B cell (primary cell): ENCODE measurements around the gene VILL. TPM values are rescaled to one million over a fixed set of nuclear protein-coding genes. Genes with fewer than 3 reads are reported as not detected.
A peak's percentile ranks its signal among the peaks of the same experiment; 100 is the strongest.

Source experiments
- ATAC-seq: fragments of 200-7000 bp; cut with Tn5 transposase; one replicate; pipeline ENCODE4 v1.10.0; 2021; ENCODE audit warnings: low read depth, mild to moderate bottlenecking, moderate number of reproducible peaks, moderate library complexity
- CTCF ChIA-PET: fragments of 350-600 bp; sonication (Branson Sonifier 250); formaldehyde crosslinking; loops from one replicate; lab custom pipeline; 2021; ENCODE audit warnings: antibody characterized with exemption, inconsistent platforms; lab: Charles Lee
- POLR2A ChIA-PET: fragments of 350-600 bp; sonication (Branson Sonifier 250); formaldehyde crosslinking; loops from one replicate; lab custom pipeline; 2021; ENCODE audit warnings: antibody characterized with exemption; lab: Charles Lee
- DNase-seq: peaks from one replicate; pipeline ENCODE4 v3.0.0; 2013
- H2AFZ ChIP-seq: 2 replicates; pipeline ENCODE4 v1.6.1; 2012; ENCODE audit warnings: mild to moderate bottlenecking, low read depth, low read length; ENCODE audit not compliant: insufficient read depth, poor library complexity, severe bottlenecking
- H3K27ac ChIP-seq, 2 donors: 1 replicate in 1 of 2; 2 replicates in 1 of 2; pipeline ENCODE4 v1.5.1; 2012 to 2013; ENCODE audit warnings: low read length in 2 of 2, mild to moderate bottlenecking in 2 of 2, moderate library complexity in 1 of 2
- H3K27me3 ChIP-seq, 4 experiments: fragments of 200-600 bp in 1 of 4; sonication (generic) in 1 of 4; replicated peaks in 1 of 4; 1 replicate in 2 of 4; 2 replicates in 2 of 4; pipeline versions ENCODE4 v1.6.1 to v1.7.0; 2013 to 2016; ENCODE audit warnings: low read length in 3 of 4, mild to moderate bottlenecking in 2 of 4, mixed read lengths in 1 of 4, moderate library complexity in 1 of 4; ENCODE audit not compliant: insufficient read depth in 4 of 4, control insufficient read depth in 3 of 4; ENCODE audit errors: control extremely low read depth in 1 of 4
- H3K36me3 ChIP-seq, 2 experiments: replicated peaks in 1 of 2; 1 replicate in 1 of 2; 2 replicates in 1 of 2; pipeline versions ENCODE4 v1.6.1 to v1.7.1; 2013; ENCODE audit warnings: low read length in 1 of 2; ENCODE audit not compliant: insufficient read depth in 2 of 2, control insufficient read depth in 1 of 2; ENCODE audit errors: control extremely low read depth in 1 of 2, extremely low read depth in 1 of 2
- H3K4me1 ChIP-seq, 2 donors: fragments of 200-600 bp in 1 of 2; sonication (generic) in 1 of 2; 1 replicate in 1 of 2; 2 replicates in 1 of 2; pipeline versions ENCODE4 v1.5.1 to v1.6.1; 2013 to 2017; ENCODE audit warnings: low read length in 2 of 2; ENCODE audit not compliant: control insufficient read depth in 2 of 2, insufficient read depth in 2 of 2
- H3K4me2 ChIP-seq: replicated peaks from 2 replicates; pipeline ENCODE3; 2012; ENCODE audit warnings: mild to moderate bottlenecking, low read depth, low read length; ENCODE audit not compliant: poor library complexity, severe bottlenecking
- H3K4me3 ChIP-seq, 5 experiments: fragments of 200-600 bp in 1 of 5; sonication (generic) in 1 of 5; 1 replicate in 3 of 5; 2 replicates in 2 of 5; pipeline versions ENCODE4 v1.5.1 to v1.7.0; 2011 to 2016; ENCODE audit warnings: low read length in 4 of 5, mild to moderate bottlenecking in 4 of 5, low read depth in 2 of 5, control low read depth in 1 of 5, moderate library complexity in 1 of 5; ENCODE audit not compliant: insufficient read depth in 1 of 5; ENCODE audit errors: control extremely low read depth in 1 of 5, extremely low read depth in 1 of 5
- H3K79me2 ChIP-seq: fragments of 200-600 bp; sonication (generic); one replicate; pipeline ENCODE4 v1.6.0; 2016; ENCODE audit warnings: low read length; ENCODE audit not compliant: control insufficient read depth, insufficient read depth
- H3K9ac ChIP-seq: fragments of 200-600 bp; sonication (generic); 2 replicates; pipeline ENCODE4 v1.6.1; 2017; ENCODE audit warnings: mild to moderate bottlenecking, low read length, moderate library complexity
- H3K9me3 ChIP-seq, 3 donors: one replicate each; pipeline versions ENCODE4 v1.6.1 to v1.7.1; 2013; ENCODE audit warnings: low read length in 2 of 3; ENCODE audit not compliant: control insufficient read depth in 2 of 3, insufficient read depth in 1 of 3; ENCODE audit errors: control extremely low read depth in 1 of 3
- H4K20me1 ChIP-seq: 2 replicates; pipeline ENCODE4 v1.6.0; 2012; ENCODE audit warnings: mild to moderate bottlenecking, low read length; ENCODE audit not compliant: insufficient read depth, control insufficient read depth, poor library complexity, severe bottlenecking
- H3K27ac Mint-ChIP-seq: one replicate; pipeline ENCODE4 v1.8.0; 2021; ENCODE audit warnings: mixed read lengths
- H3K27me3 Mint-ChIP-seq: one replicate; pipeline ENCODE4 v1.8.0; 2021; ENCODE audit warnings: mixed read lengths
- H3K4me1 Mint-ChIP-seq: one replicate; pipeline ENCODE4 v1.8.0; 2021; ENCODE audit warnings: mixed read lengths
- H3K4me3 Mint-ChIP-seq: one replicate; pipeline ENCODE4 v1.8.0; 2021; ENCODE audit warnings: mixed read lengths
- H3K9me3 Mint-ChIP-seq: one replicate; pipeline ENCODE4 v1.8.0; 2022; ENCODE audit warnings: mixed read lengths; ENCODE audit not compliant: insufficient read depth
- CTCF ChIP-seq: fragments of 200-600 bp; IDR thresholded peaks from one replicate; pipeline ENCODE4 v1.8.0; 2022; ENCODE audit warnings: antibody characterized with exemption, mild to moderate bottlenecking
- EZH2 ChIP-seq: IDR thresholded peaks from 2 replicates; pipeline ENCODE4 v1.6.1; 2012; ENCODE audit warnings: borderline replicate concordance, low read depth, mild to moderate bottlenecking, moderate library complexity, low read length; ENCODE audit not compliant: insufficient read depth, poor library complexity, severe bottlenecking
- WGBS: methylation state at CpG from one replicate; pipeline ENCODE4 v1.1.5; 2013; ENCODE audit warnings: missing lambda C conversion rate; ENCODE audit not compliant: insufficient coverage; 5-methylcytosine and 5-hydroxymethylcytosine counted together
- intact Hi-C: fragments of 100-400 bp; cut with micrococcal nuclease; formaldehyde crosslinking; loops from one replicate; pipeline ENCODE4 v1.10.0; 2022
- polyA plus RNA-seq: library from polyadenylated mRNA; depleted of rRNA; stranded (reverse); fragments of >200 nt; gene quantifications from 2 replicates; pipeline ENCODE4 v1.2.3, GENCODE V29; 2012
- total RNA-seq, 2 donors: library from RNA; stranded (reverse); fragments of 120-200 nt in 1 of 2; gene quantifications; 1 replicate in 1 of 2; 2 replicates in 1 of 2; pipeline versions ENCODE4 v1.2.3 to v1.2.4, GENCODE V29; 2013 to 2022

Gene VILL
- total and polyA plus RNA-seq, 2 donors (not counting 1 experiment from before 2014, with no cell fraction given): 35.2 to 46.4 TPM

DNA sequence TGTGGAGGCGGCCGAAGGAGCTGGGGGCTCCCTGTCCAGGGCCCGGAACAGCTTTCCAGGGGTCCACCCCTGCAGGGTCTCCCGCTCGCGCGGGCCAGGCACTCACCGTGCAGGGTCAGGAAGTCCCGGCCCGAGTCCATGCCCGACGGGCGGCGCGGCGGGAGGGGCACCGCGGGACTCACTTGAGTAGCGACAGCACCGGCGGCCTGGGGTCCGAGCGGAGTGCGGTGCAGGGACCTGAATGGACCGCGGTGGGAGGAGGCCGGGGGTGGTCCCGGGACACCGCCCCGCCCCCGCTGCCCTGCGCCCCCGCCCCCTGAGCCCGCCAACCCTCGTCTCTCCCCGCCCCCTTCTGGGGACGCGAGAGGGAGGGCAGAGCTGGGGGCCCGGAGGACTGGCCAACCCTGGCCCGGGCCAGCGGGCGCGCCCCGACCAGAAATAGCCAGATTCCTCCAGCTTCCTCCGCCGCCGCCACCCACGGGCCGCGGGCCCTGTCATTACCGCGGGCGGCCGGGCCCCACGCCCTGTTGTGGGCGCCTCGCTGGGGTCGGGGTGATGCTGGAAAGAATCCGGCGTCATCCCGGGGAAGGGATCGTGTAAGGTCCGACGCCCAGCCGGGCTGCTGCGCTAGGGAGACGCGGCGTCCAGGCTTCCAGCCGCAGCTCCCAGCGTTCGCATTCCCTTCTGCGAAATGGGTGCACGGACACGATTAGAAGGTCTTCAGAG lies 39.0 kb downstream of the VILL start, which contains the start of gene PLCD1:
Gene PLCD1 (minus strand): TSS at position 243 of the 726 bp plus-strand sequence. CDS start 103 bp downstream, at position 140.
- H3K79me2 ChIP-seq: no peaks in the 10 kb centered on the region
- peak within 1 kb of the TSS; percentile 55 for H2AFZ ChIP-seq
- Mint-ChIP-seq H3K27me3 (peaks cover 41% of the 10 kb centered on the region), H3K4me1 (peaks cover 23% of the 10 kb centered on the region), H3K4me3 (peak within 1 kb of the TSS; percentile 69), H3K27ac (peak within 1 kb of the TSS; percentile 6), H3K9me3 (no peaks in the 10 kb centered on the region)
- H3K27ac ChIP-seq: no peak within 1 kb of the TSS
- H3K9me3 ChIP-seq: peaks cover 0 to 19% (median 0%) of the 10 kb centered on the region in 3 donors
- peak within 1 kb of the TSS; percentile 88 for H3K4me2 ChIP-seq
- peak within 1 kb of the TSS; percentile 56 for H3K9ac ChIP-seq
- intact Hi-C loops: no loop called here
- peaks cover 26 to 31% of the 10 kb centered on the region in 2 donors for H3K4me1 ChIP-seq
- DNase-seq (no peak), ATAC-seq (no peak)
- H3K4me3 ChIP-seq: peak within 1 kb of the TSS; percentile 12 to 56 (median 50)
- CTCF ChIA-PET: interaction anchor here (2.4 kb wide), 1 partner anchor 9 kb away, joined by 7 read pairs; the partner anchor contains the start of gene DLEC1
- POLR2A ChIA-PET: interaction anchor here (1.2 kb wide), 1 partner anchor 10 kb away, joined by 4 read pairs; the partner anchor contains the start of gene DLEC1
- 4% methylated on average over 69 of the region's 75 CpGs for WGBS
- no peaks in the 10 kb centered on the region for H4K20me1 ChIP-seq
- H3K36me3 ChIP-seq: no peaks in the 10 kb centered on the region
- no peak for TF ChIP-seq CTCF
- TF ChIP-seq EZH2: peak; percentile 63
- H3K27me3 ChIP-seq: peaks cover 0 to 56% (median 22%) of the 10 kb centered on the region in 4 experiments
